Endothelial cell of umbilical vein (primary cell): ENCODE measurements around the gene APBB2. TPM values are rescaled to one million over a fixed set of nuclear protein-coding genes. Genes with fewer than 3 reads are reported as not detected.

ENCODE experiments used
- BruUV-seq: library from RNA; stranded (reverse); fragments of 400-500 nt; replicated peaks from 2 replicates; lab custom pipeline; 2021; lab: Mats Ljungman, UMichigan
- CTCF ChIA-PET: fragments of 300-600, 350-600 bp; sonication (Branson Sonifier 250); formaldehyde crosslinking; loops from one replicate; lab custom pipeline; 2021; ENCODE audit warnings: antibody characterized with exemption, inconsistent platforms; lab: Charles Lee
- POLR2A ChIA-PET: fragments of 300-600, 350-600 bp; sonication (Branson Sonifier 250); formaldehyde crosslinking; loops from one replicate; lab custom pipeline; 2021; ENCODE audit warnings: antibody characterized with exemption, inconsistent platforms; lab: Charles Lee
- DNase-seq: peaks from one replicate; pipeline ENCODE4 v3.0.0-alpha.2; 2011; ENCODE audit warnings: low read depth, low spot score
- FAIRE-seq: peaks from 2 replicates; lab custom pipeline; 2011; peaks lifted over from hg19 to GRCh38; lab: Jason Lieb, UNC
- H2AFZ ChIP-seq: 2 replicates; pipeline ENCODE4 v1.6.0; 2012; ENCODE audit warnings: low read depth, low read length, control low read depth, inconsistent platforms
- H3K27ac ChIP-seq: 2 replicates; pipeline ENCODE4 v1.5.1; 2011; ENCODE audit warnings: low read depth, mild to moderate bottlenecking, control low read depth, low read length, moderate library complexity; ENCODE audit not compliant: insufficient read depth
- H3K27me3 ChIP-seq, 2 experiments: 2 replicates each; pipeline versions ENCODE4 v1.6.0 to v1.6.1; 2011; ENCODE audit warnings: low read length in 2 of 2, mixed read lengths in 1 of 2; ENCODE audit not compliant: control insufficient read depth in 2 of 2, insufficient read depth in 2 of 2
- H3K36me3 ChIP-seq, 2 experiments: 2 replicates in 1 of 2; 3 replicates in 1 of 2; pipeline ENCODE4 v1.5.1; 2011; ENCODE audit warnings: low read length in 2 of 2, mild to moderate bottlenecking in 1 of 2, moderate library complexity in 1 of 2; ENCODE audit not compliant: control insufficient read depth in 2 of 2, insufficient read depth in 2 of 2; ENCODE audit errors: extremely low read depth in 1 of 2
- H3K4me1 ChIP-seq: 3 replicates; pipeline ENCODE4 v1.5.1; 2011; ENCODE audit warnings: mild to moderate bottlenecking, low read length; ENCODE audit not compliant: control insufficient read depth, insufficient read depth; ENCODE audit errors: extremely low read depth
- H3K4me2 ChIP-seq: 2 replicates; pipeline ENCODE4 v1.6.1; 2011; ENCODE audit warnings: low read length, control low read depth, mixed read lengths; ENCODE audit not compliant: insufficient read depth
- H3K4me3 ChIP-seq, 3 experiments: fragments of 200-600 bp in 1 of 3; sonication (generic), shearing (Covaris generic) in 1 of 3; replicated peaks in 1 of 3; 2 replicates each; pipeline ENCODE4 v1.5.1; 2011 to 2016; ENCODE audit warnings: control low read depth in 3 of 3, low read length in 3 of 3, mild to moderate bottlenecking in 2 of 3, inconsistent platforms in 1 of 3, low read depth in 1 of 3, moderate library complexity in 1 of 3; ENCODE audit not compliant: insufficient read depth in 1 of 3
- H3K79me2 ChIP-seq: 2 replicates; pipeline ENCODE4 v1.6.0; 2012; ENCODE audit warnings: low read length, inconsistent platforms; ENCODE audit not compliant: control insufficient read depth, insufficient read depth
- H3K9ac ChIP-seq: replicated peaks from 2 replicates; pipeline ENCODE3; 2011; ENCODE audit warnings: low read length, control low read depth; ENCODE audit not compliant: insufficient read depth; ENCODE audit errors: extremely low read depth
- H3K9me1 ChIP-seq: replicated peaks from 3 replicates; pipeline ENCODE4 v1.6.0; 2011; ENCODE audit warnings: mild to moderate bottlenecking, low read length; ENCODE audit not compliant: control insufficient read depth, insufficient read depth; ENCODE audit errors: extremely low read depth
- H3K9me3 ChIP-seq: replicated peaks from 2 replicates; pipeline ENCODE4 v1.5.1; 2012; ENCODE audit warnings: low read length, inconsistent platforms; ENCODE audit not compliant: control insufficient read depth, insufficient read depth
- H4K20me1 ChIP-seq: replicated peaks from 2 replicates; pipeline ENCODE3; 2011; ENCODE audit warnings: mild to moderate bottlenecking, low read length; ENCODE audit not compliant: control insufficient read depth, insufficient read depth; ENCODE audit errors: extremely low read depth
- EZH2 ChIP-seq: IDR thresholded peaks from 2 replicates; pipeline ENCODE4 v1.6.1; 2012; ENCODE audit warnings: borderline replicate concordance, low read depth, mild to moderate bottlenecking, moderate library complexity, low read length, inconsistent platforms; ENCODE audit not compliant: severe bottlenecking
- FOS ChIP-seq: IDR thresholded peaks from 2 replicates; pipeline ENCODE4 v1.6.1; 2011; ENCODE audit warnings: mild to moderate bottlenecking, low read length, moderate library complexity, borderline replicate concordance; ENCODE audit not compliant: insufficient read depth
- GATA2 ChIP-seq: IDR thresholded peaks from 2 replicates; pipeline ENCODE4 v1.7.0; 2011; ENCODE audit warnings: low read depth, mild to moderate bottlenecking, moderate library complexity, mixed read lengths, low read length; ENCODE audit not compliant: insufficient read length, insufficient read depth
- JUN ChIP-seq: IDR thresholded peaks from 2 replicates; pipeline ENCODE4 v1.6.1; 2011; ENCODE audit warnings: borderline replicate concordance, low read depth; ENCODE audit not compliant: insufficient read length, insufficient read depth
- MYC ChIP-seq: IDR thresholded peaks from one replicate; pipeline ENCODE4 v1.6.1; 2011; ENCODE audit warnings: mild to moderate bottlenecking, low read depth, low read length
- POLR2A ChIP-seq: IDR thresholded peaks from 2 replicates; pipeline ENCODE4 v1.6.1; 2012; ENCODE audit warnings: low read depth, mild to moderate bottlenecking, control low read depth, low read length
- POLR2AphosphoS5 ChIP-seq: IDR thresholded peaks from 2 replicates; pipeline ENCODE4 v1.6.1; 2012; ENCODE audit warnings: low read depth, mild to moderate bottlenecking, control low read depth, low read length, moderate library complexity; ENCODE audit not compliant: insufficient read depth
- dilution Hi-C: fragments of 300-500 bp; cut with MboI; formaldehyde crosslinking; loops from one replicate; pipeline ENCODE4 v1.15.0; 2019; ENCODE audit warnings: low sequenced_read_pairs; ENCODE audit not compliant: extremely low pct_ligation_motif_present
- intact Hi-C: fragments of 100-400 bp; cut with micrococcal nuclease; formaldehyde crosslinking; loops from one replicate; pipeline ENCODE4 v1.10.0; 2022
- polyA plus RNA-seq, 4 experiments: library from polyadenylated mRNA; depleted of rRNA in 3 of 4; stranded (reverse) in 3 of 4; unstranded in 1 of 4; fragments of >200 nt; gene quantifications; 2 replicates each; pipeline versions ENCODE4 v1.2.1 to v1.2.3, GENCODE V29; 2011 to 2012; ENCODE audit warnings: missing spikeins in 1 of 4
- total RNA-seq: library from RNA; stranded (reverse); gene quantifications from 2 replicates; pipeline ENCODE4 v1.2.3, GENCODE V29; 2021
- TF ChIP-seq, protein P1 (sequence below), 2 donors: IDR thresholded peaks; 1 replicate in 1 of 2; 2 replicates in 1 of 2; pipeline ENCODE4 v1.5.1; 2011; ENCODE audit warnings: low read length in 2 of 2, mild to moderate bottlenecking in 2 of 2, moderate library complexity in 2 of 2, control low read depth in 1 of 2, inconsistent platforms in 1 of 2, low read depth in 1 of 2; ENCODE audit not compliant: insufficient read depth in 1 of 2; ENCODE audit errors: extremely low read depth in 1 of 2
- TF ChIP-seq, protein P2 (sequence below): IDR thresholded peaks from 2 replicates; pipeline ENCODE4 v1.6.1; 2011; ENCODE audit not compliant: insufficient read depth, insufficient read length

The APBB2 gene
- total and polyA plus RNA-seq, 2 donors (not counting 3 experiments of a cell fraction or from before 2014, with no cell fraction given): 79.8 to 124 TPM

DNA sequence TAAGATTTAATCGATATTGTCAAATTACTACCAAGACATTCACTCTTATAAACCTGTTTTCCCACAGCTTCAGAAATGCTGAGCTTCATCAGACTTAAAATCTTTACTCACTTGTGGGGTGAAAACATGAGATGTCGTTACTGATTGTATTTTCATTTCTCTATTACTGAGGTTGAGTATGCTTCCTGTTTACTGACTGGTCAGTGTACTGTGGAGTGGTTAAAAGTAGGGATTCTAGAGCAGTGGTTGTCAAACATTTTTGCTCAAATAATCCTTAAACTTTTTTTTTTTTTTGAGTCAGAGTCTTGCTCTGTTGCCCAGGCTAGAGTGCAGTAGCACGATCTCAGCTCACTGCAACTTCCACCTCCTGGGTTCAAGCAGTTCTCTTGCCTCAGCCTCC lies 414.3 kb downstream of the APBB2 start:
- FAIRE-seq (no peak), DNase-seq (no peak)
- intact Hi-C loops (no loop called here), dilution Hi-C loops (no loop called here)
- Histone ChIP-seq H3K79me2 (no peaks in the 10 kb centered on the region), H3K27ac (no peak overlapping the region), H3K36me3 (no peaks in the 10 kb centered on the region), H3K9me3 (no peaks in the 10 kb centered on the region), H3K9me1 (no peaks in the 10 kb centered on the region), H3K4me2 (no peak overlapping the region), H2AFZ (no peak overlapping the region), H3K27me3 (no peaks in the 10 kb centered on the region), H4K20me1 (no peaks in the 10 kb centered on the region), H3K4me1 (no peaks in the 10 kb centered on the region), H3K9ac (no peak overlapping the region), H3K4me3 (no peak overlapping the region)
- CTCF ChIA-PET: no interaction called here
- POLR2A ChIA-PET: no interaction called here
- TF ChIP-seq EZH2: no peak
- no peak for TF ChIP-seq FOS
- no peak for TF ChIP-seq MYC
- TF ChIP-seq, protein P1, sequence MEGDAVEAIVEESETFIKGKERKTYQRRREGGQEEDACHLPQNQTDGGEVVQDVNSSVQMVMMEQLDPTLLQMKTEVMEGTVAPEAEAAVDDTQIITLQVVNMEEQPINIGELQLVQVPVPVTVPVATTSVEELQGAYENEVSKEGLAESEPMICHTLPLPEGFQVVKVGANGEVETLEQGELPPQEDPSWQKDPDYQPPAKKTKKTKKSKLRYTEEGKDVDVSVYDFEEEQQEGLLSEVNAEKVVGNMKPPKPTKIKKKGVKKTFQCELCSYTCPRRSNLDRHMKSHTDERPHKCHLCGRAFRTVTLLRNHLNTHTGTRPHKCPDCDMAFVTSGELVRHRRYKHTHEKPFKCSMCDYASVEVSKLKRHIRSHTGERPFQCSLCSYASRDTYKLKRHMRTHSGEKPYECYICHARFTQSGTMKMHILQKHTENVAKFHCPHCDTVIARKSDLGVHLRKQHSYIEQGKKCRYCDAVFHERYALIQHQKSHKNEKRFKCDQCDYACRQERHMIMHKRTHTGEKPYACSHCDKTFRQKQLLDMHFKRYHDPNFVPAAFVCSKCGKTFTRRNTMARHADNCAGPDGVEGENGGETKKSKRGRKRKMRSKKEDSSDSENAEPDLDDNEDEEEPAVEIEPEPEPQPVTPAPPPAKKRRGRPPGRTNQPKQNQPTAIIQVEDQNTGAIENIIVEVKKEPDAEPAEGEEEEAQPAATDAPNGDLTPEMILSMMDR (IDR thresholded peaks at IDR 0.05; ENCODE audit: extremely low read depth in 1 of 2, insufficient read depth in 1 of 2, low read depth in 1 of 2, low read length in 2 of 2): no peak
- no peak for TF ChIP-seq POLR2A
- no peak for TF ChIP-seq JUN
- TF ChIP-seq POLR2AphosphoS5: no peak
- TF ChIP-seq, protein P2, sequence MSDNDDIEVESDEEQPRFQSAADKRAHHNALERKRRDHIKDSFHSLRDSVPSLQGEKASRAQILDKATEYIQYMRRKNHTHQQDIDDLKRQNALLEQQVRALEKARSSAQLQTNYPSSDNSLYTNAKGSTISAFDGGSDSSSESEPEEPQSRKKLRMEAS: no peak
- no peak for TF ChIP-seq GATA2
- BruUV-seq: no TSS peak
